Activated CD4-positive, alpha-beta T cell treated with anti-CD3 and anti-CD28 coated beads, Interleukin-2, amount 50 U/mL, for 16 hours (primary cell): ENCODE data around the gene PKNOX1.
"Not testable (repeated sequence)": the region's sequence is repeated elsewhere in the genome, so short reads cannot be mapped to it uniquely, and the experiment has no call there.

Experiments used
- DNase-seq: peaks from one replicate; pipeline ENCODE4 v3.0.0-alpha.2; 2020

The PKNOX1 gene

GRCh38 chr21:43021191-43021590, 46.8 kb downstream of the PKNOX1 start:
- DNase-seq, result no peak

DNA sequence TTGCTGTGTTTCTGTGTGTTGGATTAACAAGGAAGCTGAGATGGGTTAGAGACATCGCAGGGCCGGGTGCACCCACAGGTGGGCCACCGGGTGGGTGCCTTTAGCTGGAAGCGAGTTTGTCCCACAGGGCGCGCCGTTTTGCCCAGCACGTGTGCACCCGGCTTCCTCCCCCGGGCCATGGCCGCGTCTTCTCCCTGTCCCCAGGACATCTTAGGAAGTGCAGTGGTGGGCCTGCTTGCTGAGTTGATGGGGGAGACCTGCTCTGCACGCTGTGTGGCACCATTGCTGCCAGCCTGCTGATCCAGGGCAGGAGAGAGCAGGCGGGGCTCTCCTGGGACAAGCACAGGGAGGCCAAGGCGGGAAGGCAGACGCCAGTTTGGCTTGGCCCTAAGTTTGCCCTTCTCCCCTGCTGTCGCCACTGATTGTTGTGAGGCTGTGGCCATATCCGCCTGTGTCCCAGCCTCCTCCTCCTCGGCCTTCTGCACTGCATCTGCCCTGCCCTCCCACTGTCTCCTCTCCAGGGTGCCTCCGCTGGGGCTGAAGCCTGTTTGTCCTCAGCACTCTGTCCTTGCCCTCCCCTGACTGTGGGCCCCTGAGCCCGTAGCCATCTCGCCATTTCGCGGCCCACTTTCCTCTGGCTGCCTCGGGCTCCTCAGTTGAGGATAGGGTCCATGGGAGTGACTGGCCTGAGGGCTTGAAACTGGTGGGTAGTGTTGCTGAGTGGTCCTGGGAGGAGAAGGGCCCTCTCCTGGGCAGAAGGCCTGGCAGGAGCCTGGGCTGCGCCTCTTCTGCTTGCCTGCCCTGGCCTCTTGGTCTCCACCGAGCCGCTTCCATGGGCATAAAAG, 47.6 kb downstream of the PKNOX1 start:
- no peak for DNase-seq

- DNase-seq, result no peak
These were observed 48.8 kb downstream of the PKNOX1 start for GRCh38 chr21:43023175-43023574.

GRCh38 chr21:43024439-43025136, 50.2 kb downstream of the PKNOX1 start:
- DNase-seq, result no peak

DNA sequence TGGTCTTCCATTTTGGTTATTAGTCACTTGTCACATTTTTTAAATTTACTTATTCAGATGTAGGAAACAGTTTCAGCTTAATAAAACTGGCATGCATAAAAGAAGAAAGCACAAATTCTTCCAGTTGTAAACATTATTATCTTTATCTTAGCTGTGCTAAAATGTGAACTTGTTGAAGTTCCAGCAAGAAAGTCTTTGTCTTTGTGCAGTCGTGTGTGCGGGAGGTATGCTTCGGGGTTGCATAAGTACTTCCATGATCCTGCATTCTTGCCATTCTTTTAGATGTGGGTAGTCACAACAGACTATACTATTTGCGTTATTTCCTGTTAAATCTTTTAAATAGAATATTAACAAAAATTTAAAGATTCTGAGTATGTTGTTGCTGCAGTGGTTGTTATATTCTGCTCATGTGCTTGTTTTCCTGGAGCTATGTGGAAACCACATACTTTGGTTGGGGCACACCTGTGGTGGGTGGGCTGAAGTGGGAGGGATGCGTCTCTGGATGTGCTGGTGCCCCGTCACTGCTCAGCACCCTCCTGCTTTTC, 51.3 kb downstream of the PKNOX1 start:
- no peak for DNase-seq

- DNase-seq, result no peak
These were observed 53.7 kb downstream of the PKNOX1 start for GRCh38 chr21:43027846-43028731.

DNA sequence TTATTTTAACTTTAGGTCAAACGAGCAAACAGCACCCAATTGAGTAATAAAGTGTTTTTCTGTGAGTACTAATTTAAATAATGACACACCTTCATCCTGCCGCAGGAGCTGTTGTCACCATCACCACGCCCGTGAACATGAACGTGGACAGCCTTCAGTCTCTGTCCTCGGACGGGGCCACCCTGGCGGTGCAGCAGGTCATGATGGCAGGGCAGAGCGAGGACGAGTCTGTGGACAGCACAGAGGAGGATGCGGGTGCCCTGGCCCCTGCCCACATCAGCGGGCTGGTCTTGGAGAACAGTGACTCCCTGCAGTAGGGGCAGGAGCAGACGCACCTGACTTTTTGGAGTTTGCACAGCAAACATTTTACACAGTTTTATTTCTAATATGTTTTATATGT, 55.4 kb downstream of the PKNOX1 start:
- no peak for DNase-seq

- DNase-seq, result no peak
These were observed 56.8 kb downstream of the PKNOX1 start for GRCh38 chr21:43031121-43031619.

DNA sequence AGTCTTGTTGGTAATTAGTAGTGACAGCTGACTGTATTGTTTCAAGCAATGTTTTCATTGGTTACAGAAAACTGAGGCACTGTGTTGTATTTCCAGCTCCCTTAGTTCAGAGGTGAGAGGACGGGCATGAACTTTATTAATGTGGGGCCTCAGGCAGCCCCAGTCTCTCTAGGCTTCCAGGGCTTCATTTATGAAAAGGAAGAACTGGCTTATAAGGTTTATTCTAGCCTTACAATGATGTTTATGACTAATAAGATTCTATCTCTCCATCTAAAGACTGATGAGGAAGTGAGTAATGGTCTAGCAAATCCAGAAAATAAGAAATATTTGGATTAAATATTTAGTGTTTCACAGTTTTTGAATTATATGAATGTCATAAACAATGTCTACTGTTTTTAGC, 59.7 kb downstream of the PKNOX1 start:
- DNase-seq, result no peak

- no peak for DNase-seq
These were observed 60.5 kb downstream of the PKNOX1 start for GRCh38 chr21:43034826-43035225.

DNA sequence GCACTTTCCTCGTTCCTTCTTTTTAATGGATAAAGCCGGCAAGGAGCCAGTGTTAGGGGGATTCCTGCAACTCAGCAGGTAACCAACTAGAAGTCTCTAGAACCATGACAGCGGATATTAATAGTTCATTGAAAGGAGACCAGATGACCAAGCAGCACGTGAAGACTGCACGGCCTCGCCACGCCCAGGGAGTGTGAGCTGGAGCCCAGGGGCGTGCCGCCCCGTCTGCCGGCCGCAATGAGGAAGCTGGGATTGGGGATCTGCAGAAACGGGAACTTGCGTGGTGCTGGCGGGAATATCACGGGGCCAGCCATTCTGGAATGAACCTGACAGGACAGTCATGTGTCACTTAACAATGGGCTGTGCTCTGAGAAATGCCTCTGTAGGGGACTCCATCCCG, 62.5 kb downstream of the PKNOX1 start:
- DNase-seq, result not testable (repeated sequence)

DNA sequence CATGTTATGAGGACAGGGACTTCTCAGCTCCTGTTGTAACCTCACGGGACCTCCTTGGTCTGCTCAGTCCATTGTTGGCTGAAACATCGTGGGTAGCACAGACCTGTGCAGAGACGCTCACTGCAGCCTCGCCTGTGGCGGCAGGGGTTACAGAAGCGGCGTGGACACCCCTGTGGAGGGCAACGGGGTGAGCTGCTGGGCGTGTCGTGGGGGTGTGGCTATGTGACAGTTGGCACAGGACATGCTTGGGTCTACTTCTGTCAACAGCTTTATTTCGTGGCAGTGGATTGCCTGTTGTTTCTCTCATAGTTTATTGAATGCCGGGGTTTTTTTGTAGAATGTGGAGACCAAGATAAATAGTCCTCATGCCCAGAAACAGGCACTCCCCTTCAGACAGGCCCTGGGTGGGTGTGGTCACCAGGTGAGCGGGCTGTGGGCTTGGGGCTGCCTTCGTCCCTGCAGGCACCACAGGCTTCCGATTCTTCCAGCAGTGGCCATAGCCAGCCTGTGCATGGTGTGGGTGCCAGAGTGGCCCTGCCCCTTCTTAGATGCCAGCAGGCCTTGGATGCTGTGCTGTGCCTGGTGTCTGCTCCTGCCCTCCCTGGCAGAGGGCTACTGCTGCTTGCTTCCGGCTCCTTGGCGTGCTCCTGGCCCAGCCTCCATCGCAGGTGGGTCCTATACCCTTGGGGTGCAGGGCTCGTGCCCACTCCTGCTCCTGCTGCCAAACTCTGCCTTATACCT, 63.7 kb downstream of the PKNOX1 start:
- DNase-seq, result not testable (repeated sequence)

- not testable (repeated sequence) for DNase-seq
These were observed 64.3 kb downstream of the PKNOX1 start for GRCh38 chr21:43038659-43039044.

- DNase-seq, result not testable (repeated sequence)
These were observed 67.8 kb downstream of the PKNOX1 start for GRCh38 chr21:43042169-43042568.

GRCh38 chr21:43043291-43043690, 68.9 kb downstream of the PKNOX1 start:
- not testable (repeated sequence) for DNase-seq

DNA sequence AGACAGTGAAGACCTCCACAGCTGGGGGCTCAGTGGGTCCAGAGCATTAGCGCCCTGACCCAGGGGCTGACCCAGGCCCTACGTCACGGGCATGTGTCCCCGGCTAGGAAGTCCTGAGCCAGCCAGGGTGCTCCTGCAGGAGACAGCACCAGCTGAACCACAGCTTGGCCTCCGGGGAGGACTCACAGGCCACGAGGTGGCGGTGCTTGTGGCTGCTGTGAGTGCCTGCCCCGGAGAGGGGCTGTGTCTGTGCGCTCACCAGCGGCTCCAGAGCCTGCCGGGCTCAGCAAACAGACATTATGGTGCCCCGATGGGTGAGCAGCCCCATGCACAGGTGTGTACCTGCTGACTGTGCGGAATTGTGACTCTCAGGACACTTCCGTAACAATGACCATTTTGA, 70.2 kb downstream of the PKNOX1 start:
- DNase-seq, result not testable (repeated sequence)

DNA sequence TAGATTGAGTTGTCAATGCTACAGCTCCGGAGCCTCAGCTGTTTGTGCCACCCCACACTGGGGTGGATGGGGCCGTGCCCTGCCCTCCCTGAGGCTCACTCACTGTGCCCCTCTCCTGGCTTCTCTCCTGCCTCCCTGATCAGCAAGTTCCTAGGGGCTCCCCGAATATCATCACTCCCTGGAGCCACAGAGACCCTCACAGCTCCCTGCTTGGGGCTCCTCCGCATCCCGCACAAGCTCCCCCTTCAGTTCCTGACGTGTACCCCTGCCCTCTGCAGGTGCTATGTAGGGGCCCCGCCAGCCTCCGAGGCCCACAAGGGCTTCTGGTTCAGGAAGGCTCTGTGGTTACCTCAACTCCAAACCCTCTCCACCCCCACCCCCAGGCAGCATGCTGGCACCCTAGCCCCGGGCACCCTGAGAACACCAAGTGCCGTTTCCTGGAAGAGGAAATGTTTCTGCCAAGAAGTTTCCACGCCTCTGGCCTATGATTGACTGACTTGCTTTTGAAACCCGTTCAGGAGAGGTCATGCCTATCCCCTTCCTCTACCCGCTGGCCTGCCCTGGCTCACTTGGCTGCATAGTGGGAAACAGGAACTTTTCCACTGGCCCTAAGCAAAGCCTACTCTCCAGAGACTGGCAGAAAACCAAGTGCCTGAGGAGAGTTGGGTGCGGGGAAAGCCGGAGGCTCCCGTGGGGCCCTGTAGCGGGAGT, 71.0 kb downstream of the PKNOX1 start:
- DNase-seq, result not testable (repeated sequence)

DNA sequence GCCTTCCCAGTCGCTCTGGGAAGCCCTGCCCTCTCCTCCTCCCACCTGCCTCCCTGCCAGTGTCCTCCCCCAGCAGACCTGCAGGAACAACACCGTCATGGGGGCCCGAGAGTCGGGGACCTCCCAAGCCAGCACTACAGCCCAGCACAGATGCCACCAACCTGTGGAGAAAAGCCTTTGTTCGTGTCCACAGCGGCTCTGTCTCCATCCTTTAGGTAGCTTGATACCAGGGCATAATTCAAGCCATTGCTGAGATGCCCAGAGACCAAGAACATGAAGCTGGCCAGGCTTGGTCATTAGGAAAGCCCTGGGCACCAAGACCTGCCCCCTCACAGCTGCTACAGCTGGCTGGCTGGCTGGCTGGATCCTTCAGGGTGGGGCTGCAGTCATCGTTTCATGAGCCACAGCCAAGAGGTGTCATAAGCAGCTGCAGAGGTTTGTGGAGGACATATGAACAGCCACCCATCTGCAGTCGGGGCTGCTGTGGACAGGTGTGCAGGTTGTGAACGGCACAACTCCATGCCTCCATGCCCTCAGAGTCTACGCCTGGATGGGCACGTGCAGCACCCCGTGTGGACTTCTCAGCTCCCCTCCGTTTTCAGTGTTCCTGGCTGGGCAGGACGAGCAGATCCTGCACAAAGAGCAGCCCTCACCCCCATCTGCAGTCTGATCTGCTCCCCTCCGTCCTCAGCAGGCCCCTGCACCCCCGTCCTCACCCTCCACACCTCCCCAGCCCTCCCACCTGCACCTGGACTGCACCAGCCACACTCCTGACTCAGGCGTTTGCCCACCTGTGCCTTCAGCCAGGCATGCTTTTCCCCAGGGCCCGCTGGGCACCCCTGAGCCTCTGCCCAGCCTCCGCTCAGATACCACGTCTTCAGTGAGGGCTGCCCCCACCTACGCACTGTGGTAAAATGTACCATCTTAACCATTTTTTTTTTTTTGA, 71.8 kb downstream of the PKNOX1 start:
- not testable (repeated sequence) for DNase-seq

- not testable (repeated sequence) for DNase-seq
These were observed 78.8 kb downstream of the PKNOX1 start for GRCh38 chr21:43053112-43053511.
